ES-I3 (cell line): ENCODE results near the gene MOK.
A peak's percentile ranks its signal among the peaks of the same experiment; 100 is the strongest.
"Not testable (repeated sequence)": the region's sequence is repeated elsewhere in the genome, so short reads cannot be mapped to it uniquely, and the experiment has no call there.

Source experiments
- H3K36me3 ChIP-seq: 2 replicates; pipeline ENCODE4 v1.6.1; 2013; ENCODE audit warnings: mild to moderate bottlenecking, low read length, control low read depth, moderate library complexity; ENCODE audit not compliant: insufficient read depth
- H3K4me1 ChIP-seq: 2 replicates; pipeline ENCODE4 v1.6.1; 2013; ENCODE audit warnings: mild to moderate bottlenecking, control low read depth, low read length; ENCODE audit not compliant: insufficient read depth
- H3K9ac ChIP-seq: 2 replicates; pipeline ENCODE4 v1.6.1; 2013; ENCODE audit warnings: low read depth, mild to moderate bottlenecking, low read length, moderate library complexity
- H3K9me3 ChIP-seq: 2 replicates; pipeline ENCODE4 v1.6.1; 2013; ENCODE audit warnings: mild to moderate bottlenecking, low read length, moderate library complexity; ENCODE audit not compliant: control insufficient read depth, insufficient read depth

Gene MOK, protein sequence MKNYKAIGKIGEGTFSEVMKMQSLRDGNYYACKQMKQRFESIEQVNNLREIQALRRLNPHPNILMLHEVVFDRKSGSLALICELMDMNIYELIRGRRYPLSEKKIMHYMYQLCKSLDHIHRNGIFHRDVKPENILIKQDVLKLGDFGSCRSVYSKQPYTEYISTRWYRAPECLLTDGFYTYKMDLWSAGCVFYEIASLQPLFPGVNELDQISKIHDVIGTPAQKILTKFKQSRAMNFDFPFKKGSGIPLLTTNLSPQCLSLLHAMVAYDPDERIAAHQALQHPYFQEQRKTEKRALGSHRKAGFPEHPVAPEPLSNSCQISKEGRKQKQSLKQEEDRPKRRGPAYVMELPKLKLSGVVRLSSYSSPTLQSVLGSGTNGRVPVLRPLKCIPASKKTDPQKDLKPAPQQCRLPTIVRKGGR

DNA sequence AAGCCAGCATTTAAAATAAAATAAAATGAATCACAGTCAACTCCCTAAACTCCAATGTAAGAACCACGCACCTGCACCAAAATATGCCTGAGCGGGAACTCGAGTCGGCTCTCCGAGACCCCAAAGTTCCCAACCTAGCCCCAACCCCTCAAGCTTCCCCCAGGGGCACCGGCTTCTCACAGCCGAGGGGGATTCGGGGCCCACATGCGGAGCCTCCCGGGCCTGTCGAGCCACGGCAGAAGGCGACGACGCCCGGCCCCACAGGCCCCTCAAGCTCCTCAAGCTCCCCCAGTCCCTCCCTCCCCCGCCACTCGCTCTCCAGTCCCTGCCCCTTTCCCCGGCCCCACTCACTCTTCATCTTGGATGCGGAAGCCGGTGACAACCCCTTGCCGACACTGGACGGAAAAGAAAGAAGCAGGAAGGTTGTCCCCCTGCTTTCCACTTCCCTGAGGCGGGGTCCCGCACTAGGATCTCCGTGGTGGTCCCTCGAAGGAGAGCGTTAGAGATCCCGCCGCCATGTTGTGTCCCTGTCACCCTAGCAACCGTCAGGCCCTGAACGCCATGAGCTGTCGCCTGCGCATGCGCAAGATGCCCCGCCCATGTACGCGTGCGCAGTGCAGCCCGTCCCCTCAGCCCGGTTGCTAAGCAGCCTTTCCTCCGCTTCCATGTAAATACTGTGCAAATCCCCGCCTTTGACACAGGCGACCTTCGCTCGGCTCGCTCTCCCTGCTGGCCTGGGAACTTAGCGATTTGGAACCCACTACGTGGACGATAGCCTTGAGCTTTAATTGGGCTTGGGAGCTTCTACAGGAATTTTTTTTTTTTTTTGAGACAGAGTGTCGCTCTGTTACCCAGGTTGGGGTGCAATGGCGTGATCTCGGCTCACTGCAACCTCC is at the start of gene MOK:
Gene MOK, minus strand, starts transcription at position 554 of the 896 bp plus-strand sequence. Its CDS starts 196 bp downstream, at position 358.
- H3K4me1 ChIP-seq = no peaks in the 10 kb centered on the region
- peak within 1 kb of the TSS; percentile 67; the same call in 1 of the 2 replicates for H3K9ac ChIP-seq
- no peaks in the 10 kb centered on the region for H3K9me3 ChIP-seq
- no peaks in the 10 kb centered on the region for H3K36me3 ChIP-seq

GRCh38 chr14:102353126-102353619 is 48.2 kb upstream of the MOK start:
- H3K9ac ChIP-seq = no peak overlapping the region
- H3K9me3 ChIP-seq = no peaks in the 10 kb centered on the region
- no peaks in the 10 kb centered on the region for H3K4me1 ChIP-seq
- peaks cover 17% of the 10 kb centered on the region for H3K36me3 ChIP-seq

- Histone ChIP-seq H3K9me3 (no peaks in the 10 kb centered on the region), H3K4me1 (no peaks in the 10 kb centered on the region), H3K9ac (no peak overlapping the region), H3K36me3 (peaks cover 18% of the 10 kb centered on the region)
Measured at GRCh38 chr14:102352213-102352612, 47.2 kb upstream of the MOK start.

DNA sequence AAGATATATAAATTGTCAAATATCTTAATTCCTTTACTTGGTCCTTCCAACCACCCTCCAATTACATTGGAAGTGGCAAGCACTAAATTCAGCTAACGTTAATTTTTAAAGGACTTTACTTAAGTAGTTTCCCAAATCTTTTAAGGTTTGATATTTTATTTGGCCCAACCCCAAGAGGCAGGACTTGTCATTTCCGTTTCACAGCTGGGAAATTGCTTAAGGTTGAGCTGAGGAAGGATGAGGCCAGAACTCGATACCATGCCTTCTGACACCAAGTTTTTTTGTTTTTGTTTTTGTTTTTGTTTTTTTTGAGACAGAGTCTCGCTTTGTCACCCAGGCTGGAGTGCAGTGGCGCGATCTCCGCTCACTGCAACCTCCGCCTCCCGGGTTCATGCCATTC is 46.6 kb upstream of the MOK start:
- H3K4me1 ChIP-seq, H3K9me3 ChIP-seq, H3K9ac ChIP-seq: not testable (repeated sequence)
- peaks cover 24% of the 10 kb centered on the region for H3K36me3 ChIP-seq

- H3K4me1 ChIP-seq = no peaks in the 10 kb centered on the region
- peaks cover 24% of the 10 kb centered on the region for H3K36me3 ChIP-seq
- no peaks in the 10 kb centered on the region for H3K9me3 ChIP-seq
- no peak overlapping the region for H3K9ac ChIP-seq
Measured at GRCh38 chr14:102351023-102351422, 46.1 kb upstream of the MOK start.

GRCh38 chr14:102348376-102348775 is 43.4 kb upstream of the MOK start:
- no peaks in the 10 kb centered on the region for H3K9me3 ChIP-seq
- H3K9ac ChIP-seq = no peak overlapping the region
- no peaks in the 10 kb centered on the region for H3K4me1 ChIP-seq
- peaks cover 32% of the 10 kb centered on the region for H3K36me3 ChIP-seq

GRCh38 chr14:102346645-102347044 is 41.7 kb upstream of the MOK start:
- Histone ChIP-seq H3K36me3 (peaks cover 35% of the 10 kb centered on the region), H3K9me3 (no peaks in the 10 kb centered on the region), H3K4me1 (no peaks in the 10 kb centered on the region), H3K9ac (no peak overlapping the region)

DNA sequence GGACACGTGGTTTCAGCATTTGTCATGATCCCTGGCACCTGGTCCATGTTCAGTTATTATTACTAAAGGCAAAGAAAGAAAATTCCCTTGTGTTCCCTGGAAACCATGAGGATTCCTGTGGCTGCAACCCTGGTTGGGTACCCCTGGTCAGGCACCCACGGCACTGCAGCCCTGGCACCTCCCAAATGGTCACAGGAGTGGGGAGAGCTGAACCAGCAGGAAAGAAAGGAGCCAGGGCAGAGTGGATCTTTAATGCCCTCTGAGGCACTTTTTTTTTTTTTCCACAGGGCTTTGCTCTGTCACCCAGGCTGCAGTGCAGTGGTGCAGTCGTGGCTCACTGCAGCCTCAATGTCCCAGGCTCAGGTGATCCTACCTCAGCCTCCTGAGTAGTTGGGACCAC is 40.3 kb upstream of the MOK start:
- H3K9ac ChIP-seq = no peak overlapping the region
- H3K36me3 ChIP-seq = peaks cover 35% of the 10 kb centered on the region
- no peaks in the 10 kb centered on the region for H3K4me1 ChIP-seq
- no peaks in the 10 kb centered on the region for H3K9me3 ChIP-seq

DNA sequence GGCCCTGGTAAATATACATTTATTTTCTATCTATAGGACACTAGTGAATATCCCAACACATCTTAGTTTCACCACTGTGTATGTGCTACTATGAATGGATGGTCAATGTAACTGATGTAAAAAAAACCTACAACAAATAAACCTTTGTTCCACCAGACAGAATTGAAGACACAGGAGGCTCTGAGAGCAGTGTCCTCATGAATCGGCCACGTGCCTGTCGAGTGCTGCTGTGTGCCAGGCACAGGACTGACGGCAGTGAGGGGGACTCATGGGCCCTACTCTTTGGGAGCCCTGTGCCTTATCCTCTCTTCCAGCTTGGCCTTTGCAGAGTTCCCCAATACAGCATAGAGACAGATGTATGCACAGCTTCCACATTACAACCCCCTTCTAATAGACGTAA is 39.5 kb upstream of the MOK start:
- peaks cover 35% of the 10 kb centered on the region for H3K36me3 ChIP-seq

GRCh38 chr14:102344084-102344483 is 39.1 kb upstream of the MOK start:
- Histone ChIP-seq H3K9me3 (no peaks in the 10 kb centered on the region), H3K4me1 (no peaks in the 10 kb centered on the region), H3K36me3 (peaks cover 33% of the 10 kb centered on the region), H3K9ac (no peak overlapping the region)

More for the DNA sequence above, 39.5 kb upstream of the MOK start:
- no peaks in the 10 kb centered on the region for H3K9me3 ChIP-seq
- no peak overlapping the region for H3K9ac ChIP-seq
- H3K4me1 ChIP-seq = no peaks in the 10 kb centered on the region

GRCh38 chr14:102342238-102342637 is 37.3 kb upstream of the MOK start:
- H3K4me1 ChIP-seq = 0 out of 2 replicates have a peak, but pooled peaks cover 3% of the 10 kb centered on the region

DNA sequence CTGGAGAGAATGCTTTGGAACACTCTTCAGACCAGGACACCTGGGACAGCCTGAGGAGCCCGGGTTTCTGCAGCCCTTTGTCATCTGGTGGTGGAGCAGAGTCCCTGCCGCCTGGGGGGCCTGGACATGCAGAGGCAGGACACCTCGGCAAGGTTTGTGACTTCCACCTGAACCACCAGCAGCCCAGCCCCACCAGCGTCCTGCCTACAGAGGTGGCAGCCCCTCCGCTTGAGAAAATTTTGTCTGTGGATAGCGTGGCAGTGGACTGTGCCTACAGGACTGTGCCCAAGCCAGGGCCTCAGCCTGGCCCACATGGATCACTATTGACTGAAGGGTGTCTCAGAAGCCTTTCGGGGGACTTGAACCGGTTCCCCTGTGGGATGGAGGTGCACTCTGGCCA is 36.6 kb upstream of the MOK start:
- H3K9me3 ChIP-seq = no peaks in the 10 kb centered on the region
- H3K9ac ChIP-seq = no peak overlapping the region
- peaks cover 30% of the 10 kb centered on the region for H3K36me3 ChIP-seq
- H3K4me1 ChIP-seq = 0 out of 2 replicates have a peak, but pooled peaks cover 3% of the 10 kb centered on the region

More at GRCh38 chr14:102342238-102342637, 37.3 kb upstream of the MOK start:
- H3K9ac ChIP-seq = no peak overlapping the region
- peaks cover 34% of the 10 kb centered on the region for H3K36me3 ChIP-seq
- H3K9me3 ChIP-seq = no peaks in the 10 kb centered on the region

DNA sequence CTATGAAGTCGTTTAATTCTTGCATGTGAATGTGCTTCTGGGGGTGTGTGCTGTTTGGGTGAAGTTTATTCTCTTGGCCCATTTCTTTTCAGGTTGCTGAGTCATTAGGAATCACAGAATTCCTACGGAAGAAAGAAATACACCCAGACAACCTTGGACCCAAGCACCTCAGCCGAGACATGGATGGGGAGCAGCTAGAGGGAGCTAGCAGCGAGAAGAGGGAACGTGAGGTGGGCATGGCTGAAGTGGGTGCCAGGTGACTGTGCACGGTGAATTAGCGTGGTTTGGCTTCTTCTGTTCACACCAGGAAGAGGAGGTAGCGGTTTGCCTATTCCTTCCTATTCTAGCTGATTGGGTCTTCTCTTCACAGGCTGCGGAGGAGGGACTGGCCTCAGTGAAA is 33.8 kb upstream of the MOK start:
- Histone ChIP-seq H3K9ac (no peak overlapping the region), H3K9me3 (no peaks in the 10 kb centered on the region), H3K36me3 (peaks cover 27% of the 10 kb centered on the region)

DNA sequence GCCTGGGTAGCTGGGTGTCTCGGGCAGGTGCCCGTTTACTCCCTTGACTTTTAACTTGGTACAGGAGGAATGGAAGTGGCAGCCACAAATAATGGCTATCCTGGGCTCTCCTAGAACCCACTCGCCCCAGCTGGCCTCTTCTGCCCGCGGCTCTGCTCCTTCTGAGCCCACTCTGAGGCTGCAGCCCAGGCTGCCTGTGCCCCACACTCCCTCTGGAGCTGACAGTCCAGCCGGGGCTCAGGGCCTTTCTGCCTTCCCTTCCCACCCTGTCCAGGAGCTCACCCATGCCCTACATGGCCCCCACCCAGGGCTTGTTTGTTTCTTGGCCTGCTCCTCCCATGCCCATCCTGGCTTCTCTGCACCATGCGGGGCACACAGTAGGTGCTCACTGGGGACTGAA is 30.2 kb upstream of the MOK start:
- H3K9ac ChIP-seq = no peak overlapping the region
- peaks cover 21% of the 10 kb centered on the region for H3K36me3 ChIP-seq
- H3K9me3 ChIP-seq = no peaks in the 10 kb centered on the region
- 0 out of 2 replicates have a peak, but pooled peaks cover 3% of the 10 kb centered on the region for H3K4me1 ChIP-seq

More for the DNA sequence above, 33.8 kb upstream of the MOK start:
- 0 out of 2 replicates have a peak, but pooled peaks cover 3% of the 10 kb centered on the region for H3K4me1 ChIP-seq
